ENCODE data around the gene LSAMP. TPM values are rescaled to one million over a fixed set of nuclear protein-coding genes. Genes with fewer than 3 reads are reported as not detected.
A peak's percentile ranks its signal among the peaks of the same experiment; 100 is the strongest.

Gene LSAMP
- total RNA-seq, 1 experiment from 2014 or later: 0.15 TPM

DNA sequence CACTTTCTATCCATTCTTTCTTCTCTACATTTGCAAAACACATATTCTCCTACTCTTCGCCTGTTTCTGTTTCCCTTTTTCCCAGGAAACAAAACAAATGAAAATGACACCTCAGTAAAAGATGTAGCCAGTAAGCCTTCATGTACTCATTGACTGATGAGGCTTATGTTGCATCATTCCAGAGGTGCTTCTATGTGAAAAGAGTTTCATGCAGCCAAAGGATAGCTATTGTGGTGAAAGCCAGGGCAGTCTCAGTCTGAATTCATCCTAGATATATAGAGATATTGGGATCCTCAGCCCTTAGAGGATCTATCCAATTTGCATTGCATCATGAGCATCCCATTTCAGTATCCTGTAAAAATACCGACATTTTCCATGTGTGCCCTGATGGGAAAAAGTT lies 554.7 kb downstream of the LSAMP start:
- CTCF ChIA-PET: no interaction called here

DNA sequence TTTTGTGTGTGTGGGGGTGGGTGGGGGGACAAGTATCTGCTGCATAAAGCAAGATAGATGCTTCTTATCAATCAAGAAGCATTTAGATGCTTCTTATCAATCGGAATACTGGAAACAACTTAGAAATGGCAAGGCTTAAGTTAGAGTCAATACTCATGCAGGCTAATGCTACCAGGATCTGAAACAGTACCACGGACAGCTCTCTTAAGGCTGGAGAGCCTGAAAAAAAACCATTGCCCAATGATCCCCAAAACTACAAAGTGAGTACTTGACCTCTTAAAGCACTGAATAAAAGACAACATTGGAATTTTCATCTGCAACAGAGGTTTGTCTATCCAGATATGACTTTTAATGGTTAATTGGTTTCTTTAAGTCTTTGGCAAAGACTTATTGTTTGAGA lies 559.7 kb downstream of the LSAMP start:
- no TSS peak for BruUV-seq (replicated peaks)
- H2AFZ ChIP-seq (ENCODE audit: low read length): no peak overlapping the region
- no peaks in the 10 kb centered on the region for H3K79me2 ChIP-seq (ENCODE audit: low read length)
- DNase-seq (peak; percentile 5), ATAC-seq (no peak)
- H3K9ac ChIP-seq (ENCODE audit: low read length): no peak overlapping the region
- H3K36me3 ChIP-seq (ENCODE audit: low read depth, low read length): no peaks in the 10 kb centered on the region
- H3K27me3 ChIP-seq (ENCODE audit: low read length): no peaks in the 10 kb centered on the region
- no peak overlapping the region for H3K4me2 ChIP-seq (ENCODE audit: low read length)
- H3F3A ChIP-seq (ENCODE audit: low read length, unreplicated experiment): no peaks in the 10 kb centered on the region
- intact Hi-C loops (cut with micrococcal nuclease): no loop called here
- H3K9me3 ChIP-seq (ENCODE audit: low read length): no peaks in the 10 kb centered on the region
- no peak for TF ChIP-seq EZH2phosphoT487 (IDR thresholded peaks at IDR 0.05; ENCODE audit: borderline replicate concordance, low read length)
- no peak for TF ChIP-seq EZH2 (IDR thresholded peaks at IDR 0.05; ENCODE audit: low read length, unreplicated experiment)
- TF ChIP-seq, protein P1, sequence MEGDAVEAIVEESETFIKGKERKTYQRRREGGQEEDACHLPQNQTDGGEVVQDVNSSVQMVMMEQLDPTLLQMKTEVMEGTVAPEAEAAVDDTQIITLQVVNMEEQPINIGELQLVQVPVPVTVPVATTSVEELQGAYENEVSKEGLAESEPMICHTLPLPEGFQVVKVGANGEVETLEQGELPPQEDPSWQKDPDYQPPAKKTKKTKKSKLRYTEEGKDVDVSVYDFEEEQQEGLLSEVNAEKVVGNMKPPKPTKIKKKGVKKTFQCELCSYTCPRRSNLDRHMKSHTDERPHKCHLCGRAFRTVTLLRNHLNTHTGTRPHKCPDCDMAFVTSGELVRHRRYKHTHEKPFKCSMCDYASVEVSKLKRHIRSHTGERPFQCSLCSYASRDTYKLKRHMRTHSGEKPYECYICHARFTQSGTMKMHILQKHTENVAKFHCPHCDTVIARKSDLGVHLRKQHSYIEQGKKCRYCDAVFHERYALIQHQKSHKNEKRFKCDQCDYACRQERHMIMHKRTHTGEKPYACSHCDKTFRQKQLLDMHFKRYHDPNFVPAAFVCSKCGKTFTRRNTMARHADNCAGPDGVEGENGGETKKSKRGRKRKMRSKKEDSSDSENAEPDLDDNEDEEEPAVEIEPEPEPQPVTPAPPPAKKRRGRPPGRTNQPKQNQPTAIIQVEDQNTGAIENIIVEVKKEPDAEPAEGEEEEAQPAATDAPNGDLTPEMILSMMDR (conservative IDR thresholded peaks at IDR 0.05; ENCODE audit: low read depth, low read length): no peak
- ChIA-PET CTCF (interaction anchor here (0.6 kb wide), 1 partner anchor 37 kb away, joined by 4 read pairs; no protein-coding TSS in a partner anchor), POLR2A (ENCODE audit: unreplicated experiment) (no interaction called here)
- H3K4me1 ChIP-seq (ENCODE audit: insufficient read depth, low read length): no peaks in the 10 kb centered on the region
- H3K9me2 ChIP-seq (replicated peaks; ENCODE audit: low read length): no peaks in the 10 kb centered on the region
- no peaks in the 10 kb centered on the region for H4K20me1 ChIP-seq (ENCODE audit: low read length)
- no peak overlapping the region for H3K4me3 ChIP-seq (ENCODE audit: low read length)
- no peak overlapping the region for H3K27ac ChIP-seq (ENCODE audit: low read length)

More for the DNA sequence above, 554.7 kb downstream of the LSAMP start:
- H3K27me3 ChIP-seq (ENCODE audit: low read length): no peaks in the 10 kb centered on the region
- no peaks in the 10 kb centered on the region for H3F3A ChIP-seq (ENCODE audit: low read length, unreplicated experiment)
- H4K20me1 ChIP-seq (ENCODE audit: low read length): no peaks in the 10 kb centered on the region
- no peak overlapping the region for H3K27ac ChIP-seq (ENCODE audit: low read length)
- H3K4me1 ChIP-seq (ENCODE audit: insufficient read depth, low read length): no peaks in the 10 kb centered on the region
- no peaks in the 10 kb centered on the region for H3K9me2 ChIP-seq (replicated peaks; ENCODE audit: low read length)
- H3K4me2 ChIP-seq (ENCODE audit: low read length): no peak overlapping the region
- intact Hi-C loops (cut with micrococcal nuclease): no loop called here
- H3K9me3 ChIP-seq (ENCODE audit: low read length): no peaks in the 10 kb centered on the region
- no peak overlapping the region for H2AFZ ChIP-seq (ENCODE audit: low read length)
- H3K4me3 ChIP-seq (ENCODE audit: low read length): no peak overlapping the region
- POLR2A ChIA-PET (ENCODE audit: unreplicated experiment): no interaction called here
- no peak overlapping the region for H3K9ac ChIP-seq (ENCODE audit: low read length)
- TF ChIP-seq, protein P1 (conservative IDR thresholded peaks at IDR 0.05; ENCODE audit: low read depth, low read length): no peak
- no peak for TF ChIP-seq EZH2phosphoT487 (IDR thresholded peaks at IDR 0.05; ENCODE audit: borderline replicate concordance, low read length)
- TF ChIP-seq EZH2 (IDR thresholded peaks at IDR 0.05; ENCODE audit: low read length, unreplicated experiment): no peak
- H3K36me3 ChIP-seq (ENCODE audit: low read depth, low read length): no peaks in the 10 kb centered on the region
- no TSS peak for BruUV-seq (replicated peaks)
- no peaks in the 10 kb centered on the region for H3K79me2 ChIP-seq (ENCODE audit: low read length)
- ATAC-seq (no peak), DNase-seq (no peak)

DNA sequence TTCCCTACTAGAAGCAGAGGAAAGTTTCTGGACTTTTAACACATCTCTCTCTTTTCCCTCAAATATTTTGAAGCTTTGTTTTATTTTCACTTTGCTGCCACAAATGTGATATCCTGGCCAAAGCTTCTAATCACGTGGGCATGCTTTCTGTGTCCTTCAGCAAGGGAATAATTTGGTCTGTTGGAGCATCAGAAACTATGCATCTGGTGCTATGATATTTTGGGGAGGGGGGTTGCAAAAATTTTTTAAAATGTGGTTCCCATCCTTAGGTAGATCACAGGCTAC lies 567.7 kb downstream of the LSAMP start:
- H3K79me2 ChIP-seq (ENCODE audit: low read length): no peaks in the 10 kb centered on the region
- H3K4me3 ChIP-seq (ENCODE audit: low read length): no peak overlapping the region
- H4K20me1 ChIP-seq (ENCODE audit: low read length): no peaks in the 10 kb centered on the region
- peak overlapping the region; percentile 44; the same call in 1 of the 2 replicates for H3K4me2 ChIP-seq (ENCODE audit: low read length)
- BruUV-seq (replicated peaks): no TSS peak
- no peaks in the 10 kb centered on the region for H3K9me2 ChIP-seq (replicated peaks; ENCODE audit: low read length)
- H3K9ac ChIP-seq (ENCODE audit: low read length): no peak overlapping the region
- H2AFZ ChIP-seq (ENCODE audit: low read length): no peak overlapping the region
- no peaks in the 10 kb centered on the region for H3K36me3 ChIP-seq (ENCODE audit: low read depth, low read length)
- H3F3A ChIP-seq (ENCODE audit: low read length, unreplicated experiment): no peaks in the 10 kb centered on the region
- H3K4me1 ChIP-seq (ENCODE audit: insufficient read depth, low read length): peaks cover 9% of the 10 kb centered on the region; the same call in 1 of the 2 replicates
- ATAC-seq: no peak
- H3K27me3 ChIP-seq (ENCODE audit: low read length): no peaks in the 10 kb centered on the region
- H3K27ac ChIP-seq (ENCODE audit: low read length): no peak overlapping the region
- POLR2A ChIA-PET (ENCODE audit: unreplicated experiment): interaction anchor here (0.5 to 0.6 kb wide), 3 partner anchors 35 to 1773 kb away, joined by 3 to 4 read pairs (median 3); no protein-coding TSS in a partner anchor
- intact Hi-C loops (cut with micrococcal nuclease): loop anchor here (2.0 kb wide), 1 partner anchor 55 kb away; no protein-coding TSS in a partner anchor
- TF ChIP-seq EZH2 (IDR thresholded peaks at IDR 0.05; ENCODE audit: low read length, unreplicated experiment) (no peak), EZH2phosphoT487 (IDR thresholded peaks at IDR 0.05; ENCODE audit: borderline replicate concordance, low read length) (no peak)
- TF ChIP-seq, protein P1 (conservative IDR thresholded peaks at IDR 0.05; ENCODE audit: low read depth, low read length): no peak
- H3K9me3 ChIP-seq (ENCODE audit: low read length): no peaks in the 10 kb centered on the region
- CTCF ChIA-PET: no interaction called here
- DNase-seq: no peak

Data from PC-3 (cell line).